CD14-positive monocyte (primary cell): ENCODE data around the gene DKK2. TPM values are rescaled to one million over a fixed set of nuclear protein-coding genes. Genes with fewer than 3 reads are reported as not detected.

Experiments used
- DNase-seq, 3 donors: peaks; one replicate each; pipeline ENCODE4 v3.0.0-alpha.2; 2011 to 2022
- H2AFZ ChIP-seq: 2 replicates; pipeline ENCODE4 v1.6.0; 2012; ENCODE audit warnings: mild to moderate bottlenecking, low read depth, low read length, inconsistent platforms; ENCODE audit not compliant: insufficient read depth, poor library complexity, severe bottlenecking
- H3K27ac ChIP-seq, 2 donors: 1 replicate in 1 of 2; 2 replicates in 1 of 2; pipeline ENCODE4 v1.5.1; 2012 to 2013; ENCODE audit warnings: low read length in 2 of 2, control low read depth in 1 of 2, inconsistent platforms in 1 of 2, low read depth in 1 of 2, mild to moderate bottlenecking in 1 of 2
- H3K27me3 ChIP-seq, 2 donors: one replicate each; pipeline versions ENCODE4 v1.6.0 to v1.6.1; 2011 to 2013; ENCODE audit warnings: low read length in 2 of 2; ENCODE audit not compliant: control insufficient read depth in 2 of 2, insufficient read depth in 2 of 2
- H3K36me3 ChIP-seq, 2 donors: replicated peaks in 1 of 2; 1 replicate in 1 of 2; 2 replicates in 1 of 2; pipeline versions ENCODE4 v1.5.1 to v1.6.1; 2012 to 2013; ENCODE audit warnings: low read length in 2 of 2, control low read depth in 1 of 2, inconsistent platforms in 1 of 2, mild to moderate bottlenecking in 1 of 2; ENCODE audit not compliant: insufficient read depth in 2 of 2, control insufficient read depth in 1 of 2
- H3K4me1 ChIP-seq, 2 donors: 1 replicate in 1 of 2; 2 replicates in 1 of 2; pipeline versions ENCODE4 v1.5.1 to v1.6.1; 2012 to 2013; ENCODE audit warnings: low read length in 2 of 2, control low read depth in 1 of 2, inconsistent platforms in 1 of 2, mild to moderate bottlenecking in 1 of 2, moderate library complexity in 1 of 2; ENCODE audit not compliant: insufficient read depth in 2 of 2, control insufficient read depth in 1 of 2
- H3K4me2 ChIP-seq: replicated peaks from 2 replicates; pipeline ENCODE3; 2012; ENCODE audit warnings: low read length, moderate library complexity, mild to moderate bottlenecking; ENCODE audit not compliant: poor library complexity, severe bottlenecking; ENCODE audit errors: extremely low read depth
- H3K4me3 ChIP-seq, 3 experiments: fragments of 200-600 bp in 1 of 3; sonication (generic) in 1 of 3; replicated peaks in 1 of 3; 1 replicate in 2 of 3; 2 replicates in 1 of 3; pipeline ENCODE4 v1.5.1; 2011 to 2013; ENCODE audit warnings: low read length in 3 of 3, mild to moderate bottlenecking in 3 of 3, control low read depth in 2 of 3, low read depth in 2 of 3, inconsistent platforms in 1 of 3, moderate library complexity in 1 of 3
- H3K79me2 ChIP-seq: 2 replicates; pipeline ENCODE4 v1.6.0; 2012; ENCODE audit warnings: mild to moderate bottlenecking, control low read depth, inconsistent platforms, low read length, moderate library complexity; ENCODE audit not compliant: insufficient read depth
- H3K9ac ChIP-seq: 2 replicates; pipeline ENCODE4 v1.6.0; 2017; ENCODE audit warnings: low read length, mild to moderate bottlenecking; ENCODE audit not compliant: insufficient read depth, poor library complexity, severe bottlenecking
- H3K9me3 ChIP-seq, 2 donors: replicated peaks in 1 of 2; 1 replicate in 1 of 2; 2 replicates in 1 of 2; pipeline versions ENCODE4 v1.5.1 to v1.6.1; 2012 to 2013; ENCODE audit warnings: low read length in 2 of 2, control low read depth in 1 of 2; ENCODE audit not compliant: control insufficient read depth in 1 of 2, insufficient read depth in 1 of 2
- H4K20me1 ChIP-seq: 2 replicates; pipeline ENCODE4 v1.6.0; 2012; ENCODE audit warnings: mild to moderate bottlenecking, low read length, control low read depth, moderate library complexity; ENCODE audit not compliant: insufficient read depth
- H3K27ac Mint-ChIP-seq, 7 donors: one replicate each; pipeline ENCODE4 v1.8.0; 2020; ENCODE audit warnings: mild to moderate bottlenecking in 7 of 7, mixed read lengths in 7 of 7, moderate library complexity in 6 of 7, inconsistent platforms in 2 of 7
- H3K27me3 Mint-ChIP-seq, 3 donors: one replicate each; pipeline ENCODE4 v1.8.0; 2021 to 2022; ENCODE audit warnings: low read depth in 3 of 3, mild to moderate bottlenecking in 3 of 3, mixed read lengths in 3 of 3, moderate library complexity in 3 of 3, inconsistent platforms in 1 of 3
- H3K36me3 Mint-ChIP-seq, 2 donors: one replicate each; pipeline ENCODE4 v1.8.0; 2020; ENCODE audit warnings: mixed read lengths in 2 of 2, inconsistent platforms in 1 of 2, mild to moderate bottlenecking in 1 of 2
- H3K4me1 Mint-ChIP-seq: one replicate; pipeline ENCODE4 v1.8.0; 2020; ENCODE audit warnings: mild to moderate bottlenecking, mixed read lengths
- H3K4me3 Mint-ChIP-seq, 2 donors: one replicate each; pipeline ENCODE4 v1.8.0; 2020; ENCODE audit warnings: mild to moderate bottlenecking in 2 of 2, mixed read lengths in 2 of 2, moderate library complexity in 1 of 2
- H3K9me3 Mint-ChIP-seq, 7 donors: one replicate each; pipeline ENCODE4 v1.8.0; 2020 to 2022; ENCODE audit warnings: mixed read lengths in 7 of 7, mild to moderate bottlenecking in 6 of 7, moderate library complexity in 6 of 7, inconsistent platforms in 2 of 7
- CTCF ChIP-seq: fragments of 200-600 bp; IDR thresholded peaks from one replicate; pipeline ENCODE4 v1.8.0; 2022; ENCODE audit warnings: antibody characterized with exemption, mild to moderate bottlenecking
- WGBS: methylation state at CpG from one replicate; pipeline ENCODE4 v1.1.5; 2013; ENCODE audit warnings: missing lambda C conversion rate; ENCODE audit not compliant: insufficient coverage; 5-methylcytosine and 5-hydroxymethylcytosine counted together
- intact Hi-C, 2 donors: fragments of 100-400 bp; cut with micrococcal nuclease; formaldehyde crosslinking; loops; one replicate each; pipeline versions ENCODE4 v1.15.0 to v1.15.1; 2023
- polyA plus RNA-seq, 3 donors: library from polyadenylated mRNA; depleted of rRNA in 1 of 3; unstranded in 2 of 3; stranded (reverse) in 1 of 3; fragments of 300-500 nt in 2 of 3; fragments of >200 nt in 1 of 3; fragmentation: Illumina TruSeq in 2 of 3; gene quantifications; 1 replicate in 2 of 3; 2 replicates in 1 of 3; pipeline ENCODE4 v1.2.3, GENCODE V29; 2012 to 2021

The DKK2 gene
- polyA plus RNA-seq, 3 donors: not detected

GRCh38 chr4:106893395-106893881, 142.7 kb downstream of the DKK2 start:
- Histone ChIP-seq H4K20me1 (no peaks in the 10 kb centered on the region), H3K4me2 (no peak overlapping the region), H3K79me2 (no peaks in the 10 kb centered on the region), H3K36me3 (no peaks in the 10 kb centered on the region), H3K9ac (no peak overlapping the region), H2AFZ (no peak overlapping the region), H3K27me3 (no peaks in the 10 kb centered on the region), H3K27ac (no peak overlapping the region), H3K4me1 (no peaks in the 10 kb centered on the region), H3K9me3 (peaks cover 0 to 7% of the 10 kb centered on the region in 2 donors), H3K4me3 (no peak overlapping the region)
- no peaks in the 10 kb centered on the region for H3K36me3 Mint-ChIP-seq
- TF ChIP-seq CTCF: no peak
- H3K9me3 Mint-ChIP-seq: peaks cover 0 to 6% (median 2%) of the 10 kb centered on the region in 7 donors
- H3K4me3 Mint-ChIP-seq: no peak overlapping the region
- WGBS: 97% methylated on average over 8 of the region's 8 CpGs
- intact Hi-C loops: no loop called here
- H3K27me3 Mint-ChIP-seq: no peaks in the 10 kb centered on the region
- DNase-seq: no peak
- H3K4me1 Mint-ChIP-seq: no peaks in the 10 kb centered on the region
- H3K27ac Mint-ChIP-seq: no peak overlapping the region

- H4K20me1 ChIP-seq: no peaks in the 10 kb centered on the region
- H3K4me3 ChIP-seq: no peak overlapping the region
- no peaks in the 10 kb centered on the region for H3K27me3 ChIP-seq
- Mint-ChIP-seq H3K4me3 (no peak overlapping the region), H3K27me3 (no peaks in the 10 kb centered on the region), H3K4me1 (no peaks in the 10 kb centered on the region), H3K27ac (peak overlapping the region in 1 of 7 donors; percentile 2), H3K36me3 (no peaks in the 10 kb centered on the region), H3K9me3 (peaks cover 0 to 6% (median 2%) of the 10 kb centered on the region in 7 donors)
- no peak for DNase-seq
- no peak overlapping the region for H2AFZ ChIP-seq
- intact Hi-C loops: no loop called here
- H3K4me2 ChIP-seq: no peak overlapping the region
- H3K9me3 ChIP-seq: peaks cover 0 to 7% of the 10 kb centered on the region in 2 donors
- H3K79me2 ChIP-seq: no peaks in the 10 kb centered on the region
- H3K9ac ChIP-seq: no peak overlapping the region
- WGBS: 95% methylated on average over 2 of the region's 6 CpGs
- no peak for TF ChIP-seq CTCF
- H3K4me1 ChIP-seq: no peaks in the 10 kb centered on the region
- no peaks in the 10 kb centered on the region for H3K36me3 ChIP-seq
- no peak overlapping the region for H3K27ac ChIP-seq
Measured at GRCh38 chr4:106892786-106893185, 143.3 kb downstream of the DKK2 start.
